ENCODE results near the gene RANBP17. TPM values are rescaled to one million over a fixed set of nuclear protein-coding genes. Genes with fewer than 3 reads are reported as not detected.

RANBP17 gene
- polyA plus RNA-seq, 3 donors = 8.8 to 16.9 (median 15.7) TPM

DNA sequence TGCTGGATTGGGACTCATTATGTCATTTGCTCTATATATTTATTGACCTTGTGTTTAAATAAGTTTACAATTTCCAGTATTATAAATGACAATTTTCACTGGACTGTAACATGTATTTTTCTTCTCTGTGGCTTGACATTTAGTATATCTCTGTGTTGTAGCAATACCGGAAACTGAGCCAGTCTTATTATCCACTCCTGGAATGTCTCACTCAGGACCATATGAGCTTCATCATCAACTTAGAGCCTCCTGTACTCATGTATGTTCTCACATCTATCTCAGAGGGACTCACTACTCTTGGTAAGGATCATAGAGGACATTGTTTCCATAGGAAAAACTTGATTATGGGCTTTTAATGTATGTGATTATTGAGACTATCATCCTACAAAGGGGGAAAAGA lies 380.7 kb downstream of the RANBP17 start:
- DNase-seq = no peak

DNA sequence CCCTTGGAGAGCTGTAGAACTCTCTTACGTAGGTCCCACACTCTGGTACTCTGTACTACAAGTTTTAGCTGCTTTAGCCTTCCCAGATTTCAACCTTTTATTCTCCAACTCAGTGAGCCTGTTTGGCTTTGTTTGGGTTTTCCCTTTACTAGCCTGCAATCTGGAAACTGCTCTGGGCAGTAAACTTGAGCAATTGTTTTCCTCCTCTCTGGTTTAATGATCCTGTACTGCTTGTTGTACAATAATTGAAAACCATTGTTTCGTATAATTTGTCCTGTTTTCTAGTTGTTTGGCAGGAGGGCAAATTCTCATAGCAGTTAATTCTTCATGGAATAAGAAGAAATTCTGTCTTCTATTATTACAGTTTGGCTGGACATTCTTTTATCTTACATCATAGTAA lies 384.4 kb downstream of the RANBP17 start:
- DNase-seq = no peak

DNA sequence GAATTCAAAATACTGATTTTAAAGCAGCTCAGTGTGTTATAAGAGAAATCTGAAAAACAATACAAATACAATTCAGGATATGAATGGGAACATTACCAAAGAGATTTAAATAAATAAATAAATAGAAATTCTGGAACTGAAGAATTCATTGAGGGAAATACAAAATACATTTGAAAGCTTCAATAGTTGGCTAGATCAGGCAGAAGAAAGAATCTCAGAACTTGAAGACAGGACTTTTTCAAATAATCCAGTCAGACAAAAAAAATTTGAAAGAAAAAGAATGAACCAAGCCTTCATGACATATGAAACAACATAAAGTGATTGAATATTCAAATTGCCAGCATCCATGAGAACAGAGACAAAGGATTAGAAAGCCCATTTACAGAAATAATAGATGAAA lies 387.6 kb downstream of the RANBP17 start:
- DNase-seq = no peak

DNA sequence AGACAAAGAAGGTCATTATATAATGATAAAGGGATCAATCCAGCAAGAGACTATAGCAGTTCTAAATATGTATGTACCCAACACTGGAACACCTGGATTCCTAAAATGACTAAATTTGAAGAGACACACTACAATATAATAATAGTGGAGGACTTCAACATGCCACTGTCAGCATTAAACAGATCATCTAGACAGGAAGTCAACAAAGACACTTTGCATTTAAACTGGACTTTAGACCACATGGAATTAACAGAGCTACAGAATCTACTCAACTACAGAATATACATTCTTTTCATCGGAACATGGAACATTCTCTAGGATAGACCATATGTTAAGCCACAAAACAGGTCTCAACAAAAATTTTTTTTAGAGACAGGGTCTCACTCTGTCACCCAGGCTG lies 388.9 kb downstream of the RANBP17 start:
- no peak for DNase-seq

DNA sequence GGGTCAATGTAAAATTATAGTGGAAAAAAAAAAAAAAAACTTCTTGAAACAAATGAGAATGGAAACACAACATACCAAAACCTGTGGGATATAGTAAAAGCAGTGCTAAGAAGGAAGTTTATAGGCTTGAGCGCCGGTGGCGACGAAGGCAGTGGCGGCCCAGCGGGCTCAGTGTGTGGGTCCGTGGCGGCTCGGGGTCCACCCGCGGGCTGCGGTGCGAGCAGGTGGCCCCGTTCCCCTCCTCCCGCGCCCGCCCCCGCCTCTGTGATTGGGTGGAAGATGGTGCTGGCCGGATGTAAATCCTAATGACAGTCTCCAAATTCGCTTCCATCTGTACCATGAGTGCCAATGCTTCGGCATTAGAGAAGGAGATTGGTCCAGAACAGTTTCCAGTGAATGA lies 389.7 kb downstream of the RANBP17 start:
- no peak for DNase-seq

DNA sequence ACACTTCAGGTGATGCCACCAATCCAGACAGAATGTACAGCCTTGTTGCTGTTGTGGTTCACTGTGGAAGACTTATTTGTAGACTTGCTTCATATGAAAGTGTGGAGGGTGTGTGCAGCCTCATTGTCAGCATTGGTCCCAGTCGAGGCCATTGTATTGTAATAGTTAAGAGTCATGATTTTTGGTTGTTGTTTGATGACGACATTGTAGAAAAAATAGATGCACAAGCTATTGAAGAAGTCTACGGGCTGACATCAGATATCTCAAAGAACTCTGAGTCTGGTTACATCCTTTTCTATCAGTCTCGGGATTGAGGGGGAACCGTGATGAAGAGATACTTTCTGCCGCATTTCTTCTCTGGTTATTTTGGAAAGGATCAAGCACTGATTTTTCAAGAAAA lies 390.9 kb downstream of the RANBP17 start:
- no peak for DNase-seq

DNA sequence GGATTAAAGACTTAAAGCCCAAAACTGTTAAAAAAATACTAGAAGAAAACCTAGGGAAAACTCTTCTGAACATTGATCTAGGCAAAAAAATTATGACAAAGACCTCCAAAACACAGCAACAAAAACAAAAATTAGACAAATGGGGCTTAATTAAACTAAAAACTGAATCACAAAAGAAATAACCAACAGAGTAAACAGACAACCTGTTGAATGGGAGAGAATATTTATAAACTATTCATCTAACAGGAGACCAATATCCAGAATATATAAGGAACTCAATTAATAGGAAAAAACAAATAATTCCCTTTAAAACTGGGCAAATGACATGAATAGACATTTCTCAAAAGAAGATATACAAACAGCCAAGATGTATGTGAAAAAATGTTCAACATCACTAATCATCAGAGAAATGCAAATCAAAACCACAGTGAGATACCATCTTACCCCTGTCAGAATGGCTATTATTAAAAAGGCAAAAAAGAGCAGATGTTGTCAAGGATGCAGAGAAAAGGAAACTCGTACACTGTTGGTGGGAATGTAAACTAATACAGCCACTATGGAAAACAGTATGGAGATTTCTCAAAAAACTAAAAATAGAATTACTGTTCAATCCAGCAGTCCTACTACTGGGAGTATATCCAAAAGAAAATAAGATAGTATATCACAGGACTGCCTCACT lies 397.1 kb downstream of the RANBP17 start:
- DNase-seq = no peak

DNA sequence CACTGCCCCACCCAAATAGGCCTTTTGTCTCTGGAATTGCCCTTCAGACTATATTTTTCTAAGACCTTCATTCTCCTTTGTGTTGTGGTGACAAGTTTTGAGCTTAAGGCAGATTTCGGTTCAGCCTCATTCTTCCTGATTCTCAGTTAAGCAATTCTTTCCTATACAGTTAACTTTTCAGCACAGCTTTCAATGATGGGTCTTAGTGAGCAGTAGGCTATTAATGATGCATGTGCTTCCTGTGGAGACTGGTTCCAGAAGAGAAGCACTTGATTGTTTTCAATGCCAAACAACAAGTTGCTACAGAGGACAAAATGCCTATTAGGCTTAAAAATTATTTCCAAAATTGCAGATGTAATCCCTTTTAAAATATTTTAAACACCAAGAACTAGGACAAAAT lies 399.5 kb downstream of the RANBP17 start:
- DNase-seq = no peak

DNA sequence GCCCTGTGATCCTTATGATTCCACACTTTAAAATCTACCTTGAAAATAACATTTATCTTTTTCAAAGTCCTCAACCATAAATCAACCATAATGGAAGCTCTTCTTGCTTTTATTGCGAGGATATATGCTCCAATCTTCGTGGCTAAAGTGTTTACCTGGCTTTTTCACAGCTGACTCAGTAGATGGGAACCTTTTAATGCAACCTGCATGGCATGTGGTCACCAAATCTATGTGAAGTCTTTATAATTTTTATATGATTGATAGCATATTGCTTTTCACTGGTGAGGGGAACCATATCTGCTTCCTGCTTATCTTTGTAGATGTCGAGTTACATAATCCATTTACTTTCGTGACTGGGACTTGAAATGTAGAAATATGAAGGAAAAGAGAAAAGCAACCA lies 400.1 kb downstream of the RANBP17 start:
- no peak for DNase-seq

DNA sequence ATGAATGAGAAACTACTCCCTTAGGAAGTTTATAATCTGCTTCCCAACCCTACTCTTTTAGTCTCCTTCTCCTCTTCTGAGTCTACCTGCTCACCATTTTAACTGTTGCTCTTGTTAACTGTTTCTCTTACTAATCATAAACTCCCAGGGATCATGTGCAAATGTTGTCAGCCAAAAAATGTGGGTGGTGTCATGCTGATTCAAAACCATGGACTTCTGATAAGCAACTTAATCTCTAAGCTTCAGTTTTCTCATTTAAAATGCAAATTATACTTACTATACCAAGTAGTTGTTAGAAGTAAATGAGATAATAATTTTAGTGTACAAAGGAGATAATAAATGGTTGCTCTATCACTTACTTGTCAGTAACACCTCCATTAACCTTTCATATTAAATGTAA lies 401.4 kb downstream of the RANBP17 start:
- DNase-seq = no peak

DNA sequence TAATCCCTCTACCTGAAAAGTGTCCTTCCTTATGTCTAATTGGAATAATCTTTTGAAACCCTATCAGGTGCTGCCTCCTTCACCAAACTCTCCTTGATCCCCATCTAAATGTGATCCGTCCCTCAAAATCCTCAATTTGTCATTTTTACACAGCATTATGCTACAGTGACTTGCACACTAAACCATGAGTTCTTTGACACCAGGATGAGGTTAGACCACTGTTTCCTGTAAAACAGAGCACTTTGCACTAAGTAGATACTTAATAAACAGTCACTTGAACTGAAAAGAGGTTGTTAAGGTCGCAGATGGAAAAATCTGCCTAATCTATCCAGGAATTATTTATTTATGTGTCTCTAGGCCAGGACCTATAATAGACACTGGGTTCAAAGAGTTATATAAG lies 403.0 kb downstream of the RANBP17 start:
- DNase-seq = no peak

DNA sequence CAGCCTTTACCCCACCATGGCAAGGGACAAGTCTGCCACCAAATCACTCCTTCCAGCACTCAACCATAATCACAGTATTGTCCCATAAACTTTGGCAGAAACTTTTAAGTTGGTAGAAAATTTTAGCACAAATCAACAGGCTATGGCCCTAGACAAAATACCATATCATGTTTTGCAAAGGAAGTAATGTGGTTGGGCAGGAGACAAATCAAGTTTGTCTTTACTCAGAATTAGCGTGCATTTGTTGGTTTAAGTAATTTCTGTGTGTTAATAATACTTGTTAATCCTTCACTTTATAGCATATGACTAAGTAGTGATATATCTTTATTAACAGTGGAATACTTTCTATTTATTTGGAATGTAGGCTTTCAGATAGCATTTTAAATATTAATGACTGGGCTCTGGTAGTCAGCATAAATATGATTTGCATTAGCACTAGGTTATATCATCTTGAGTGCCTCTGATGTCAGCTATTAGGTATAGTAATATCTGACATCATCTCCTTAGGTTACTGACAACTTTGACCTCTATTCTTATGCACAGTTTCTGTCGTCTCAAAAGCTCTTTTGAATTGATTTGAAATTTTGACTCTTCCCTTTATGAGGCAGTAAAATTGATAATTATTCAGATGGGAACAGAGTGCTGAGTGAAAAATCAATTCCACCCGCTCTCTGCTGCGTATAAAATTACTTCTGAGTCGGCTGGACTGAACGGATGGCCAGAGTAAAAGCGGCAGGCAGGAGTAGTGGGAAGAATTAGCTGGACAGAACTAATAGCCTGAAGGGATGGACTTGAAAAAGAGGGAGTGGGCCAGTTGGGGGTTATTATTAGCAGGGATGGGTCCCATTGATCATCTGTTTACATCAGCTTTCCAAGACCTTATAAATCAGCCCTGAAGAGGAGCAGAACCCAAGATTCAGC lies 407.1 kb downstream of the RANBP17 start:
- DNase-seq = no peak

DNA sequence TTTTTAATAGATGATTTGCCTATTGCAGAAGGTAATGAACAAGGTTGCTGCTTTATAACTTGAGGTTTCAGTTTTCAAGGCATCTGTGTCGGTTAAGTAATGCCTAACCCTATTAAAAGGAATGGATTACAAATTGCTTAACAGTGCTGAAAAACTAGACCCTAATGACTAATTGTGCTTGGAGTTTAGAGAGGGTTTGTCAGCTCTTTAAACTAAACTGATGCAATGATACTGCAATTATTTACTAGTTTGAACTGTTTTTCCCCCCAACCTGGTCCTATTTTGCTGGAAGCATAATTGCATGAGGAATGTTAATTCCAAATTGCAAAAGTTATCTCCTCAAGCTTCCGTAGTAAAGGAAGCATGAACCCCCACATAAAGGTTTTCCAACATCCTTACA lies 407.9 kb downstream of the RANBP17 start:
- peak; percentile 24 for DNase-seq

DNA sequence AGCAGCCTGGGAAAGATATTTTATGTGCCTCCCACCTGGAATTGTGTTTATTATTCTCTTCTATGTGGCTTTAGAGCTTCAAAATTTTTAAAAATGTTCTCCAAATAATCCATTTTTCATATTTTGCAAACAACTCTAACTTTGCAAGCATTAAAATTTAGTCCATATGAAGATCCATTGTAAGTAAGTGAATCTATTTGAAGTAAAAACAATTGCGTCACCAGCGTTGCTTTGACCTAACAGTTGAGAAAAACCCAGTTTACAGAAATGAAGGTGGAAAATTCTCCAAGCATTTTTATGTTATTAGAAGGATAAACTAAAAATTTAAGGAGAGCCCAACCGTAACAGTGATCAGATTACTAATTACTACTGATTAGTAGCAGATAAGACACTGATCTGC lies 408.3 kb downstream of the RANBP17 start:
- no peak for DNase-seq

DNA sequence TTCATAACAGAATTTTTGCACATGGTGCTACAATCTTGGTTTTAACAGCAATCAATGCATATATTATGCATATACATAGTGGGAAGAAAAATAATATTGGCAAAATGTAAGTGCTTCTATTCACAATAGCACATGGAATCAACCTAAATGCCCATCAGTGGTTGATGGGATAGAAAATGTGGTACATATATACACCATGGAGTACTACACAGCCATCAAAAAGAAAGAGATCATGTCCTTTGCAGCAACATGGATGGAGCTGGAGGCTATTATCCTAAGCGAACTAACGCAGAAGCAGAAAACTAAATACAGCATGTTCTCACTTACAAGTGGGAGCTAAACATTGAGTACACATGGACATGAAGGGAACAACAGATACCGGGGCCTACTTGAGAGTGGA lies 410.0 kb downstream of the RANBP17 start:
- no peak for DNase-seq

DNA sequence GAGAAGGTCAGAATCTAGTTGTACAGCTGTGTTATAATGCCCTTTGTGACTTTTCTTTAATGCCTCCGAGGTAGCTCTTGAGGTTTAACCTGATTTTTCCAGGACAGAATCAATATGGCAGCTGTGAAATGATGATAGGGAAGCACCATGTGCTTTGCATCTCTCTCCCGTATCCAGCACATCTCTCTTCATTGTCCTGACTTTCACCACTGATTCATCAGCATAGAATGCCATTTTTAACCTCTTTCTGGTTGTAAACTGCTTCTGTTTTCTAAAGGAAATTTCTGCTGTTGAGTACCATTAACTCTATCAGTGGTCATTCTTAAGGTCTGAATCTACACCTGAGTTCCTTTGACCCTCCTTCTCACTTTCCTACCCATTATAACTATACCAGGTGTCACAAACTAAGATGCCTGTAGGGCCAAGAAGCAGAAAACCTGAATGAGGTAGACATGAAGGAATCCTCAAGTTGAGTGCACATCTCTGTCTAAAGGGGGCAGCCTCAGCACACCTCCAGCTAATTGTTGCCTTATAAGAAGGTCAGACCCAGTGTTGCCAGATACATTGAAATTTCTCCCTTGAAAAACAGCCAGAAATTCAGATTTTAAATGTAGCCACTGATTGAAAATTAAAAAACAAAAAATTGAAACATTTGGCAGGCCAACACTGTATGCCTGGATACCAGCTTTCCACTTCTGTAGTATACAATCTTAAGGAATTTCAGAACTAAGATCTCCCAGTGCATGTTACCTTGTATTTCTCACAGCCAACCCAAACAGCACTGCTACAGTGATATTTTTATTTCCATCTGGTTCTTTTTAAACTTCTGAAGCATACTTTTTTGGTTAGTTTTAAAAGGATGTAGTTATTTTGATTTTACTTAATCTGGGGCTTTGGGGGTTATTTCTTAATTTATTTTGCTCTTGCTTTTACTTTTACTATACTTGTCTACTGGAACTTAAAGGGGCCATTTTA lies 411.5 kb downstream of the RANBP17 start:
- no peak for DNase-seq

DNA sequence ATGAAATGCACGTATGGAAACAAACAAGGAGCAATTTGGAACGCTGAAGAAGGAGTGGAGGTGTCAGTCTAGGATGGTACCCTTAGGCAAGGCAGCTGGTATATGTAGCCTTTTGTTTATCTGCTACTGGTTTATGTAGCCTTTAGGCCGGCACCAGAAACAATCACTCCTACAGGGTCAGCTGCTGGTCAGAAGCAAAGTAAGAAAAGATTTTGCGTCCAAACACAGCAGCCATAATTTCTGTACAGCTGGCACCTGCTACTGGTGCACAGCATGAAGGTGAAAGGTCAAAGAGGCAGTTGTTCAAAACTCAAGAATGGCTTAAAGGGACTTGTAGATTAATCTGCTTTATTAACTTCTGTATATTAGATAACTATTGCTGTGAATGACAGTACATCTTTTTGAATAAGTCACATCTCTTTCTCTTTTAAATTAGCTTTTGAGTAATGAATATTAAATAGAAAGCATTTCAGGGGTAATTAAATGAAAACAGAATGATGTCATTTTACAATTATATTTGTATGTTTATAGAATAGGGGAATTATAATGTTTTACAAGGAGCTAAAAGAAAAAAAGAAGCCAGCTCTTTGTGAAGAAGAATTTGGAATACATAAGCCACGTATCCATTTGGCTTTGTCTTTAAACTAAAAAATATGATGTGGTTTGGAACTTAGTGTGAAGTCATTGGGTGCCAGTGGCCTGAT lies 414.2 kb downstream of the RANBP17 start:
- no peak for DNase-seq

DNA sequence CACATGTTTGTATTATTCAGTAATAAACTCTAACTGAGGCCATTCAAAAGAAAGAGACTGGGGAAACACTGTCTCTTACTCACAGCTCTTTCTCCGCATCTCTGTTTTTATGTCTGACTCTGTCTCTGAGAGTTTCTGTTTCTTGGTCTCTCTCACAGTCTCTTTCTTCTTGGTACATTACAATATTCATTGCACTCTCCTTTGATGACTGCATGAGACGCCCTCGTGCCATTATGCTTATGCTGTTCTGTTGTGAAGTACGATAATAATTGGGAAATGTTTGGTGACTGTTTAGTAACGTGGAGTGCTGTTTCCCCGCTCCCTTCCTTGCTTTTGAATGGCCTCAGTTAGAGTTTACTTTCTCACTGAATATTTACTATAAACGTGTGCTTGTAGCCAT lies 421.9 kb downstream of the RANBP17 start:
- DNase-seq = no peak

DNA sequence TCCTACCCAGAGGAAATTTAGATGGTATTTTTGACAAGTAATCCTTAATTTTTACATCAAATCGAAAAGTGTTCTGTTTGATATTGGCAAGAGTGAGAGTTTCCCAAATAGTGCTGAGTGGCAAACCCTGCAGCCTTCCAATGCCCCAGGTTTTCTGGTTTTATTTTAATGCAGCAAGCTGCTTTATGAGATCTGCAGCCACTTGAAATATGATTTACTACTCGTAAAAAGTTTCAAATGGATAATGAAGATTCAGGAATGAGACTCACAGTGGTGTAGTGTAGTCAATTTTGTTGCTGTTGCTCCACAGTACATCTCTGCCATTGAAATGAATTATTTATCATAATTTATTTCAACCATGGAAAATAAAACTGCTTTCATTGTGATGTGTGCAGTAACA lies 423.6 kb downstream of the RANBP17 start:
- DNase-seq = no peak

DNA sequence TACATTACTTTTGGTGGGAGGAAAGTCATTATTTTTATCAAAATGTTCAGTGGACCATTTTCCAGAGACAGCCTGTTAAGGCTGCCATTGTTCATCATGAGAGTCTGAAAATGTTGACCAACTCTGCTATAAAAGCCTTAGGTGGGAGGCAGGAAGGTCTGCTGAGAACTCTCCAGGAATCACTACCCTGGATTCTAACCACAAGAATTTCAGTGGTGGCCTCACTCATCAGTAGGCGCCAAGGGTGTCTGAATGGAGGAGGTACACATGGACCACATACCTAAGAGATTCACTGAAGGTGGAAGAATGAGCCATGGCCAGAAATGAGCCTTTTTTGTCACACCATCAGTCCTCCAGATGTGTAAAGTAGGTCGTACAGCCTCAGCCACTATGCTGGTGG lies 426.2 kb downstream of the RANBP17 start:
- DNase-seq = no peak

DNA sequence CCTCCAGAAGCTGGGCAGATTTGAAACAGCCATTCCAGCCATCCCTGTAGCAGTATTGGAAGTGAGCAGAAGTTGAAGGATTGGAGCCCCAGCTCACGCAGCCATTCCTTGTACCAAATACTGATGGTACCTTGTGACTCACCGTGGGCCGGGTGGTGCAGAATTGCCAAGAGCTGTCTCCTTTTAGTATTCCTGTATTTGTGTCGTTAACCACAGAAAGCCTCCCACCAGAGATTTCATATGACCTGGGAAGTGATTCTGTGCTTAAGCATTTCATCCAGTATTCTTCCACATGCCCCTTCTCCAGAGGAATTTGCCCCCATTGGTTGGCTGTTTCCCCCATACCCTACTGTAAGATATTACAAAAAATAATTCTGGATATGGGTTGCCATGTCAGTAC lies 429.6 kb downstream of the RANBP17 start:
- DNase-seq = no peak

DNA sequence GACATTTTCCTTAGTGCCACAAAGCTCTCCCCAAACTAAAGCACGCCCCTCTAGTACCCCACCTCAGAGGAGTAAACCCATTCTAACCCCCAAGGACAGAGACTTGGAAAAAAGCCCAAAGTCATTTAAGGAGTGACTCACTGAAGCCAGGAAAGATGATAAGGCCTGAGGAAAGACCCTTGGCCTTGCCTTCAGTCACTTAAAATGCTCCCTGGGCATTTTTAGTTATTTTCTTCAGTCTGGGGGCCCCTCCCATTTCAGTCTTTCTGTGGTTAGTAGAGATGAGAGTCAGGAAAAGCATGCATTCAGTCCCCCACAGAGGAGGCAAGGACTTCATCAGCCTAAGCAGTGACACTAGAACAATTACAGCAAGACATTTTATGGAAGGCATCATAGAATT lies 433.5 kb downstream of the RANBP17 start:
- no peak for DNase-seq
